CD4-positive, alpha-beta T cell treated with Interleukin-17A for 1 hour (primary cell): ENCODE data around the gene SIDT2.
"Not testable (repeated sequence)": the region's sequence is repeated elsewhere in the genome, so short reads cannot be mapped to it uniquely, and the experiment has no call there.

Experiments
- DNase-seq: peaks from one replicate; pipeline ENCODE4 v3.0.0-alpha.2; 2020

The SIDT2 gene

DNA sequence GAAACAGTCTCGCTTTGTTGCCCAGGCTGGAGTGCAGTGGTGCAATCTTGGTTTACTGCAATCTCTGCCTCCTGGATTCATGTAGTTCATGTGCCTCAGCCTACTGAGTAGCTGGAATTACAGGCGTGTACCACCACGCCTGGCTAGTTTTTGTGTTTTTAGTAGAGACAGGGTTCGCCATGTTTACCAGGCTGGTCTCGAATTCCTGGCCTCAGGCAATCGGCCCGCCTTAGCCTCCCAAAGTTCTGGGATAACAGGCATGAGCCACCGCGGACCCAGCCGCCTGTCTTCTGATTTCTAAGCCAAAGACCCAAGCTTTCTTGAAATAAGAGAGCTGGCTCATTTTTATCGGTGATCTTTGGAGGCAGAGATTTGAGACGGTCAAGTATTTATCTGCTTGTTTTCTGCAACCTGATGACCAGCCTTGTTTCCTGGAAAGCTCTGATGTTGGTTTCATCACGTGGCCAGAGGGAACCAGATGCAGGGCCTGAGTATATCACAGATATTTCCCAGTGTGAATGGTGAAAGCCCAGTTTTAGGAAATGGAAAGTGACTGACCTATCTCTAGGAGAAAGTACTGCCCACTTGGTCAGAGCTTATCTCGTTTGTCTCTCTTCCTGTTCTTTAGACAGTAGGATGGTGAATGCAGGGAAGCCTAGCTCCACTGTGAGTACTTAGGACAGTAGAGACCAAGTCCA lies 5.7 kb upstream of the SIDT2 start:
- DNase-seq: no peak

DNA sequence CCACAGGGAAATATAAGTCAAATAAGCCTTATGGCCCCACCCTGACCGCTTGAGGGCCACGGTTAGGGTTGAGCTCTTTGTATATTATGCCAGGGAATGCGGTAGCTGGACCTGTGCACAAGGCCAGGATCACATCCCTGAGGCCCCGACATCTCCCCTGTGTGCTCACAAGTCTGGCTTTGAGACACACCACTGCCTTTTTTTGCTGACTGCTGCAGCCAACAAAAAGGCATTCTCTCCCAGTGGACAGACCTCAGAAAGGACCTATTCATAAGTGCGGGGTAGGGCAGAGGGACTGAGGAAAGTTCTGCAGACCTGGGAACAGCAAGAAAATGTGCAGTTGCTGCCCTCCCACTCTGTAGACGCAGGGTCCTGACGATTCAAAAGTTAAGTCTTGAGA lies 3.4 kb upstream of the SIDT2 start:
- no peak for DNase-seq

DNA sequence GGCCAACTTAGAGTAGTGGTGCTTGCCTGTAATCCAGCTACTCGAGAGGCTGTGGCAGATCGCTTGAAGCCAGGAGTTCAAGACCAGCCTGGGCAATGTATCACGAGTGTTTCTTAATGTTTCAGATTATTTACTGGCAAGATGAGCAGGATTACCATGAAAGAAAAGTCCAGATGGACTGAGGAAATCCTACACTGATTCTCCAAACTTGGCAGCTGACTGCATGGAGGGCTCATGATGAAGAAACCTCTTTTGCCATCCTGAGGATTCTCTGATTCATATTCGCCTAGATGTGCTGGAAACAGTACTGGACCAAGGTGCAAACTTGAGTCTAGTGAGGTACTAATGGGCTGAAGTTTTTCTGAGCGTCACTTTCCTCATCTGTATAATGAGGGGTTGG lies 2.8 kb upstream of the SIDT2 start:
- no peak for DNase-seq

DNA sequence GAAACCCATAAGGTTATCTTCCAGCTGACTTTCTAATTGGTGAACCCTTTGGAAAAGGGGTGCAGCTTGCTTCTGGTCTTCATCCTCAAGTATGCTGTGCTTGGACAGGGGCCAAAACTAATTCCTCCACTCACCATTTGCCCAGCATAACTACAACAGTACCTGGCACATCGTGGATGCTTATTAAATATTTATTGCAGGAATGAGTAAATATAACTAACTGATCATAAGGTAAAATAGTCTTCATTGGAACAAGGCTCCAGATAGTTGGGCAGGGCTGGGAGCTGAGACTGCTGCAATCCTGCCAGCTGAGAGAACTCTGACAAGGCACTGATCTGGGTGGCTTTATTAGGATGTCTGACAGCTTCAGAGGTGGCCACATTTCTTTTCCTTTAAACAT lies 2.4 kb upstream of the SIDT2 start:
- DNase-seq: no peak

DNA sequence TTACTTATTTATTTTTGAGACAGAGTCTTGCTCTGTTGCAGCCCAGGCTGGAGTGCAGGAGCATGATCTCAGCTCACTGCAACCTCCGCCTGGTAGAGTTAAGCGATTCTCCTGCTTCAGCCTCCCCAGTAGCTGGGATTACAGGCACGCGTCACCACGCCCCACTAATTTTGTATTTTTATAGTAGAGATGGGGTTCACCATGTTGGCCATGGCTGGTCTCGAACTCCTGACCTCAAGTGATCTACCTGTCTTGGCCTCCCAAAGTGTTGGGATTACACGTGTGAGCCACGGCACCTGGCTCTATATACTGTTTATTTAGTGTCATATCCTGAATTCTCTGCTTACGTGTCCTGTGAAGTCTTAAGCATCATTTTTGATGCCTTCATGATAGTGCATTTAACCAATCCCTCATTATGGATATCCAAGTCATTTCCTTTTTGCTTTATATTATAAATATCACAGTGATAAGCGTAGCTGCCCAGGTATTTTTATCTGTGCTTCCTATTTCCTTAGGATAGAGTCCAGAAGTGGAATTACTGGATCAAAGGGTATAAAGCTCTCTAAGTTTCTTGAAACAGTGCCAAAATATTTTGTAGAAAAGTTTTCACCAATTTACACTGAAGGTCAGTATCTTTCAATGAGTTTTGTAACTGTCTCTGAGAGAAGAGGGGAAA lies 871 bp upstream of the SIDT2 start:
- no peak for DNase-seq

DNA sequence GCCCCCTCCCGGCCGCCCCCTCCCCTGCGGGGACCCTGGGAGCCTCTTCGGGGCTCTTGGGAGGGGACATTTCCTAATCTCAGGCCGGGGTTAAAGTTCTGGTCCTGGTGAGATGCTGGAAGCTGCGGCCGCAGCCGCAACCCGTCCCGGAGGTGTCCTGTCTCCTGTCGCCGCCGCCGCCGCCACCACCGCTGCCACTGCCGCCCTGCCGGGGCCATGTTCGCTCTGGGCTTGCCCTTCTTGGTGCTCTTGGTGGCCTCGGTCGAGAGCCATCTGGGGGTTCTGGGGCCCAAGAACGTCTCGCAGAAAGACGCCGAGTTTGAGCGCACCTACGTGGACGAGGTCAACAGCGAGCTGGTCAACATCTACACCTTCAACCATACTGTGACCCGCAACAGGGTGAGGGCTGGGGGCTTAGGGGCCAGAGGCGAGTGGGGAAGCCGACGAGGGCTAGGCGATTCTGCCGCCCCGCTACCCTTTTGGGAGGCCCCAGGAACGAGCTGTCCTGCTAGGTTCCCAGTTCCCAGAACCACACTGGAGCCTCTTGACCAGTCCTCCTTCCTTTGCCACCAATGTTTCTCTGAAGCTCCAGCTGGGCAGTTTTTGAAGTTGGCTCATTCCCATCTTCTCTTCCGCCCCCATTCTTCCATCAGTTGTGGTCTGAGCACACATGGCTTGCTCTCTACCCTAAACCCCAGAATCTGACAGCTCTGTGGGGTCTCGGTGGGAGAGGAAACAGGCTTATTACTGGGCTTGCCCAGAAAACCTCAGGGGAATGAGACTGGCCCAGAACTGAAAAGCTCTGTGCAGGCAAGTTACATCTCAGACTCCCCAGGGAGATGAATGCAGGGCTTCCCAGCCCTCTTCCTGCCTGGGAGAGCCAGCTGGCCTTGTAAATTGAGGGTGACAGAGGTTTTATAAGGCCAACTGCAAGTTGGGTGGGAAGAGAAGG lies 781 bp downstream of the SIDT2 start:
- peak; percentile 60 for DNase-seq

DNA sequence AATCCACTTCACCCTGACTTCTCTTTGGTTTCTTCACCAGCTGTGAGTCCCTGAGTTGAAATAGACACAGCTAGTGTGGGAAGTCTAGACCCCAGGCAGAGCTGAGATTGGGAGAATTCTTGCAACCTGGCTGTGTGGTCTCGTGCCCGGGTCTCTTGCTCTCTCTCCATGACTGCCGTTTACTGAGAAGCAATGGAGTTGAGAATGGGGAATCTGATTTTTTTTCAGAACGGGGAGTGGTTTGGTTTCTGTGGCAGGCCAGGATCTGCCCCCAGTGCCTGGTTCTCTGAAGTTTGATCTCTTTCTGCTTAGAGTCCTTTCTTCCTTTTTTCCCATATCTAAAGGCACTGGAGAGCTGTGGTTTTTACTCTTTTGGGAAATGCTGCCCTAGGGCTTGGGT lies 1.5 kb downstream of the SIDT2 start:
- peak; percentile 16 for DNase-seq

DNA sequence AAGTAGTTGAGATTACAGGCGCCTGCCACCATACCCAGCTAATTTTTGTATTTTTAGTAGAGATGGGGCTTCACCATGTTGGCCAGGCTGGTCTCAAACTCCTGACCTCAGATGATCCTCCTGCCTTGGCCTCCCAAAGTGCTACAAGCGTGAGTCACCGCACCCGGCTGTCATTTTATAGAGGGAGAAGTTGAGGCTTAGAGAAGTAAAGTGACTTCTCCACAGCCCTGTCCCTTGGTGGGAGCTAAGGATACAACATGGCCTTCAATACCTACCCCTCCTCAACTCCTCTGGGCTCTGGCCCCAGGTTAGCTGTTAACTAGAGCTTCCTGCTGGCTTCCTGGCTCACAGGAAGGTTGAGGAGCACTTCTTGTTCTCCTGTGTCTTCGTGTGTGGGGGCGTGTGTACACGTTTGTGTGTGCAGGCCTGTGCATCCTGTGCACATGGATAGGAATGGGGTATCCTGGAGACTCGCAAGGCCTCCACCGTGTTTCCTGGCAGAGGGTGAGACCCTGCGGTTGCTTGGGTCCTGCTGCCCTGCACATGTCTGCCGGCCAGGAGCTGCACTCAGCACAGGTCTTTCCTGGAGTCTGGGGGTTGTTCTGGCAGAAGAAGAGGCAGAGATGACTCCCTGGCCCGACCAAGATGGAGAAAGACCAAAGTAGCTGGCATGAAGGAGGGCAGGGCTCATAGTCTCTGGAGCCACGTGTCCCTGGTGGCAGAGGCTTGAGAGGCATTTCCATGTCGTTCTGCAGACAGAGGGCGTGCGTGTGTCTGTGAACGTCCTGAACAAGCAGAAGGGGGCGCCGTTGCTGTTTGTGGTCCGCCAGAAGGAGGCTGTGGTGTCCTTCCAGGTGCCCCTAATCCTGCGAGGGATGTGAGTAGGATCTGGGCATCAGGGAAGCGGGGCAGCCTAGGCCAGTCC lies 2.4 kb downstream of the SIDT2 start:
- DNase-seq: peak; percentile 70

DNA sequence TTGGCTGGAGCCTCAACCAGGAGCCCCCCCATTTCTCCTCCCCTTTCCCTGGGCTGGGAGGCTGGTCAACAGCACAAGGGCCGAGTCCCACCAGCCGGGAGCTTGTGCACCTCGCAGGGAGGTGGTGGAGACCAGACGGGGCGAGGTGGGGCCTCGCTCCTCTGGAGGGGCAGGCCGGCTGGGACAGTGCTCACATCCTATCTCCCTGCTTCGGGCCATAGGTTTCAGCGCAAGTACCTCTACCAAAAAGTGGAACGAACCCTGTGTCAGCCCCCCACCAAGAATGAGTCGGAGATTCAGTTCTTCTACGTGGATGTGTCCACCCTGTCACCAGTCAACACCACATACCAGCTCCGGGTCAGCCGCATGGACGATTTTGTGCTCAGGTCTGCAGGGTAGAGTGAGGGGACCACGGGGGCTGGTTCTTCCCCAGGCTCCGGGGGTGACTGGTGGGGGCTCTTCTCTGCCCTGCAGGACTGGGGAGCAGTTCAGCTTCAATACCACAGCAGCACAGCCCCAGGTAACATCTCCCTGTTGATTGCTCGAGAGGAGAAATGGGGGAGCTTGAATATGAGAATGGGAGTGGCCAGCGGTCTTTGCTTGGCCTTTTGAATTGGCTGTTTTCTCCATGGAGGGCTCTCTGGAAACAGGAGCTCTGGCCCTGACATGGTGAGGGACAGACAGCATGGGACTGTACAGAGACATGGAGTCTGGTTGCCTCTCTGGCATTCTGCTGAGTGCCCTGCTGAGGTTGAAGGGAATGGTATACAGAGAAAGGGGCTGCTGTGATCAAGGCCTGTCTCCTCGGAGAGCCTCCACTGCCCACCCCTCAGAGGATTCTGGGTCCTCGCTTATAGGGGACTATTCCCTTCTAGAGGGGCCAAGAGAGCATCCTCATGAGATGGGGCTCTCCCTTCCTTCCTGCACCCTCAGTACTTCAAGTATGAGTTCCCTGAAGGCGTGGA lies 3.3 kb downstream of the SIDT2 start:
- no peak for DNase-seq

DNA sequence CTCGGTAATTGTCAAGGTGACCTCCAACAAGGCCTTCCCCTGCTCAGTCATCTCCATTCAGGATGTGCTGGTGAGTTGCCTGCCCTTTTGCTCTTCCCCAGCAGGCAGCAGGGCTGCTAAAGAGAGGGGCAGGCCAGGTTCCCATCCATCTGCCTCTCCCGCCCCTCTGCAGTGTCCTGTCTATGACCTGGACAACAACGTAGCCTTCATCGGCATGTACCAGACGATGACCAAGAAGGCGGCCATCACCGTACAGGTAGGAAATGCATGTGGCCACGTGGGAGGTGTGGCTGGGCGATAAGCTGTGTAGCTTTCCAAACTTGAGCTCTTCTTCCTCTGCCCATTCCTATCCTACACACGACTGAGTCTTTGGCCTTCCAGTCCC lies 4.0 kb downstream of the SIDT2 start:
- no peak for DNase-seq

DNA sequence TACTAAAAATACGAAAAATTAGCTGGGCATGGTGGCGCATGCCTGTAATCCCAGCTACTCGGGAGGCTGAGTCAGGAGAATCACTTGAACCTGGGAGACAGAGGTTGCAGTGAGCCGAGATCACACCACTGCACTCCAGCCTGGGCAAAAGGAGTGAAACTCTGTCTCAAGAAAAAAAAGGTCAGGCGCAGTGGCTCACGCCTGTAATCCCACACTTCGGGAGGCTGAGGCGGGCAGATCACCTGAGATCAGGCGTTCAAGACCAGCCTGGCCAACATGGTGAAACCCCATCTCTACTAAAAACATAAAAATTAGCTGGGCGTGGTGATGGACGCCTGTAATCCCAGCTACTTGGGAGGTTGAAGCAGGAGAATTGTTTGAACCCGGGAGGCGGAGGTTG lies 4.6 kb downstream of the SIDT2 start:
- DNase-seq: not testable (repeated sequence)

DNA sequence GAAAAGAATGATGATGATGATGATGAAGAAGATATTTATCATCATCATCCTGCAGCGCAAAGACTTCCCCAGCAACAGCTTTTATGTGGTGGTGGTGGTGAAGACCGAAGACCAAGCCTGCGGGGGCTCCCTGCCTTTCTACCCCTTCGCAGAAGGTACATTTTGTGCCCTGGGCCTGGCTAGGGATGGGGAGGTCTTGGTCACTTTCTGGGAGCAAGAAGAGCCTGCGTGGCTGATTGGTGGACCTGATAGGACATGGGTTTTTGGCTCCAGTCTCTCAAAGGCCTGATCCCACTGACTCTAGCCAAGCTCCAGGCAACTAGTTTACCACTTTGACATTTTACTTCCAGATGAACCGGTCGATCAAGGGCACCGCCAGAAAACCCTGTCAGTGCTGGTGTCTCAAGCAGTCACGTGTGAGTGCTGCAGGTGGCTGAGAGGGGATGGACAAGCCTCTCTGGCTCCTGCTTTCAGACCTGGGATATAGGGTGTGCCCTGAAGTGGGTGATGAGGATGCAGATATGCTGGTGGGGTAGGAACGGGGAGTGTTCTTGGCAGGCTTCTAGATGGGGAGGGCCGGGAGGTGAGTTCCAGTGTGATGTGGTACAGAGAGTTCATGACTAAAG lies 5.3 kb downstream of the SIDT2 start:
- no peak for DNase-seq

DNA sequence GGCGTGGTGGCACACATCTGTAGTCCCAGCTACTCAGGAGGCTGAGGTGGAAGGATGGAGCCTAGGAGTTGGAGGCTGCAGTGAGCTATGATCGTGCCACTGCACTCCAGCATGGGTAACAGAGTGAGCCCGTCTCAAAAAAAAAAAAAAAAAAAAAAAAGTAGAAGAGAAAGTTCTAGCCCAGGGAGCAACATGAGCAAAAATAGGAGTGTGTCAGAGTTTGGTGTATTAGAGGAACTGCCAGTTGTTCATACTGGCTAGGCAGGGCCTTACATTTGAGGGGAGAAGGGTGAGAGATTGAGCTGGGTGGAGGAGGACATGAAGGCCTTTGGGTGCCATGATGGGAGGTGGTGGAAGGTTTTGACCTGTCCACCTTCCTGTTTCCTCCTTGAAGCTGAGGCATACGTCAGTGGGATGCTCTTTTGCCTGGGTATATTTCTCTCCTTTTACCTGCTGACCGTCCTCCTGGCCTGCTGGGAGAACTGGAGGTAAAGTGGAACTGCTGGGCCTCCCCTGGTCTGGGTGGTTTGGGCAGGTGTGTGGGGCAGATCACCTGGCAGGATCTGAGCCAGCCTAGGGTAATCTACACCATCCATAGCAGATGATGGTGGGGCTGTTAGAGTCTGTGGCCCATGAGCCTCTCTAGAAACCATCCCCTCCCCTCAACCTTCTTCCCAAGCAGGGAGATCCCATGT lies 7.3 kb downstream of the SIDT2 start:
- DNase-seq: no peak

DNA sequence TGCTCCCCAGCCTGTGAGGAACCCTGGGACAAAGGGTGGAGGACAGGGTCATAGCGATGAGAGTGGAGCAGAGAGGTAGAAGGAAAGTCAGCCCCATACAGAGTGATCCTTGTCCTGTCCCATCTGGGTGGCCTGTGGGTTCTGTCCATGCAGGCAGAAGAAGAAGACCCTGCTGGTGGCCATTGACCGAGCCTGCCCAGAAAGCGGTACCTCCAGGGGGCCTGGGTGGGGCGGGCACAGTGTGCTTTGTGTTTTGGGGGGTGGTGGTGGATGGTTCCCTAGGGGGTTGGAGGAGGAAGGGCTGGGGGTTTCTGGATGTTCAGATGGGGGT lies 7.9 kb downstream of the SIDT2 start:
- DNase-seq: no peak

DNA sequence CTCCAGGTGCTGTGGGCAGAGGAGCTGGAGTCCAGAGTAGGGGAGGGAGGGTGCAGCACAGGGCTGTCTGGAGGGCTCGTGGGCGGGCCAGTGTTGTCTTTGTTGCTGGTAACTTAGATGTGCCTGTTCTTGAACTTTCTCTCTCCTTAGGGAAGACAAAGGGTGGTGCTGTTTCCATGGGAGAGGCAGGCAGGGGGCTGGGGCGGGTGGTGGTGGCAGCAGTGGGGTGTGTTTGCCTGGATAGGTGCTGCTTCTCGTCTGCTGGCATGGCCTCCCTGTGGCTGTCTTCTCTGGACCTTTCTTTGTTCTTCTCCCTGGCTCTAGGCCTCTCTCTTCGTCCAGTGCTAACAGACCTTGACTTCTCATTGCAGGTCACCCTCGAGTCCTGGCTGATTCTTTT lies 8.5 kb downstream of the SIDT2 start:
- no peak for DNase-seq

DNA sequence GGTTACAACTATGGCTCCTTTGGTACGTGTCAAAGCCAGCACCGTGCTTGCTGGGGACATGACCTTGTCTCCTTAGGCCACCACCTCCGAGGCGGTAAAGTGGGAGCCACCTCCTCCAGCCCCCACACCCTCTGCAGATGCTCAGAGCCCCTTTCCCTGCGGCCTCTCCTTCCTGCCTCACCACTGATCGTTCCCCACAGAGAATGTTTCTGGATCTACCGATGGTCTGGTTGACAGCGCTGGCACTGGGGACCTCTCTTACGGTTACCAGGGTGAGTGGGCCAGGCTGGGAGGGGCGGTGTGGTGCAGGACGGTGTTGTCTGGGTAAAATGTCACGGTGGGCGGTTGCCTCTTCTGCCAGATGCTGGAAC lies 8.9 kb downstream of the SIDT2 start:
- DNase-seq: no peak

DNA sequence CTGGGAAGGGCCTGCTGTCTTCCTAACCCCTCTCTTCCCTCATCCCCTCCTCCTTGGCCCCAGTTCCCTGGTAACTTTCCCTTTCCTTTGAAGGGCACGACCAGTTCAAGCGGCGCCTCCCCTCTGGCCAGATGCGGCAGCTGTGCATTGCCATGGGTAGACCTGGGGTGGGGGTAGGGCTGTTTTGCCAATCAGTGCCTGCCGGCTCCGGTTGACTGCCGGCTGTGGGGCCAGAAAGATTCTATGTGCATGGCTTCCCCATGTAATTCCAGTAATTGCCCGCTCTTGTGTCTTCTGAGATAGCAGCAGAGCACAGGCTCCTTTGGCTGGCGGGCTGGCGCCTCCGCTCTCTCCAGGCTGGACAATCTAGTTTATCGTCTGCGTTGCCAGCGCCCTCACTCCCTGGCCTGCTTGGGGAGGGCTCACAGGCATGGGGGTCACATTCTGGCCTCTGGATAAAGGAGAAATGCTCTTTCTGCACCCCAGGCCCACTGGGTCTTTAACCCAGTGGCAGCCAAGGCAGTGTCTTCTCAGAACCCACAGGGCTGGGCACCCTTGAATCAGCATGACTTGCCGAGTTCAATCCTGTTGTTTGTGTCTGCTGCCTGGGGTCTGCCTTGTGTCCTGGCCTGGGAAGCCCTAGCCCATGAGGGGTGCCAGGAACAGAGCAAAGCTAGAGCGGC lies 9.4 kb downstream of the SIDT2 start:
- no peak for DNase-seq

DNA sequence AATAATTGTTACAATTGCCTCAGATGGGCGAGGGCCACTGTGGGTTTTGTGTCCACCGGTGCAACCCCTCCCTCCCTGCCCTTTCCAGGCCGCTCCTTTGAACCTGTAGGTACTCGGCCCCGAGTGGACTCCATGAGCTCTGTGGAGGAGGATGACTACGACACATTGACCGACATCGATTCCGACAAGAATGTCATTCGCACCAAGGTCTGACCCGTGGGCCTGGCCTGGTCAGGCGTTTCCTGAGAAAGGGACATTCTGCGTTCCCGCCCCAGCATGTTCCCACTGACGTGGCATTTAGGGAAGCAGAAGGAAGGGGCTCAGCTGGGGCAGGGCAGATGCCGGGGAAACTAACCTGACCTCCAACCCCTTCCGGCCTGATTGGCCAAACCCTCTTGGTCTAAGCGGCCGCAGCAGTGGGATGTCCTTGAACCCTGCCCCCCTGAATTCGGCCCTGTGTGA lies 10.1 kb downstream of the SIDT2 start:
- DNase-seq: no peak

DNA sequence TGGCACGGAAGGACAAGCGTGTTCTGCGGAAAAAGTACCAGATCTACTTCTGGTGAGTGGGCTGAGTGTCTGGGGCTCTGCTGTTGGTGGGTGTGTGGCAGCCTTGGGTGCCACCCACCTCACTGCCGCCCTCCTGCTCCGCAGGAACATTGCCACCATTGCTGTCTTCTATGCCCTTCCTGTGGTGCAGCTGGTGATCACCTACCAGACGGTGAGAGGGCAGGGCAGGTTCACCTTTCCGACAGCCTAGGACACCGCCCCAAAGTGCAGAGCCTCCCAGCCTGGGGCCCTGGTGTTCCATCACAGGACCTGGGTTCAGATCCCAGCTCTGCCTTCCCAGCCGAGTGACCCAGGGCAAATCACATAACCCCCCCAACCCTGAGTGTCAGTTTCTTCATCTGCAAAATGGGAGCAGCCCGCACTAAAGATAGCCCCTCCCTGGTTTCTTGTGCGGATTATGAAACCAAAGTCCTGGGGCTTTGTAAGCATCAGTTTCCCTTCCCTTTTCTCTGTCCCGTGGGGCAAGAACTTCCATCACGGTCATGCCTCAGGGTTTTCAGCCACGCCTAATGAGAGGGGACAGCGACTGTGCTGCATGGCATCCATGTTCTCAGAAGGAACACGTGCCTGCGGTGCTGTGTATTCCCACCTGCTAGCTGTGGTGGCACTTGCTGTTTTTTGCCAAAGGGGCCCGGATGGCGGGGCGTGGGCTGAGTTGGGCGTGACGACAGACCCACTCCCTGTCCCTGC lies 10.8 kb downstream of the SIDT2 start:
- peak; percentile 12 for DNase-seq
